NCI-H526 treated with DMSO at 0.1 percent for 48 hours (cell line): ENCODE results near the gene TRIM56.

Source experiments
- DNase-seq: peaks from one replicate; lab custom pipeline; 2025; lab: John Stamatoyannopoulos, UW

The TRIM56 gene

GRCh38 chr7:101133621-101134398 lies 48.5 kb downstream of the TRIM56 start:
- DNase-seq: no peak

DNA sequence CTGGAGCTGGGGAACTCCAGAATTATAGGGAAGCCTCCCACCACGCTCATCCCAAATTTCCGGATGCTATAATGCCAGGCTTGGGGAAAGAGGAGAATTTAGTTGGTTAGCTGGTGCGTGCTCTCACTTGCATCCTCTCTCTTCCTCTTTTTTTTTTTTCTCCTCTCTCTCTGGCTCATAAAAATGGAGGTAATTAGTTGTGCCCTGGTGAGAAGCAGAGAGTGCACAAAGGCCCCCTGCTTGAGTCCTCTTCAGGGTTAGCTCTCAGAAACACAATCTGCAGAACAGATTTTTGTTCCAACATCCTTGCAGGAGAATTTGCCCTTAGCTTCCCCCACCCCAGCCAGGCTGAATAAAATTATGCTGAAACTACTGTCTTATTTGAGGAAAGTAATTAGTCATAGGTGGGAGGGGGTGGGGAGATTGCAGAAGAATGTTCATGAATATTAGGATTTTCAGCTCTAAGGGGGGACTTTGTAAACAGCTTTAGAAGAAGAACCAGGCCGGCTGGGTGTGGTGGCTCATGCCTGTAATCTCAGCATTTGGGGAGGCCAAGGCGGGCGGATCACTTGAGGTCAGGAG lies 49.2 kb downstream of the TRIM56 start:
- DNase-seq: no peak

DNA sequence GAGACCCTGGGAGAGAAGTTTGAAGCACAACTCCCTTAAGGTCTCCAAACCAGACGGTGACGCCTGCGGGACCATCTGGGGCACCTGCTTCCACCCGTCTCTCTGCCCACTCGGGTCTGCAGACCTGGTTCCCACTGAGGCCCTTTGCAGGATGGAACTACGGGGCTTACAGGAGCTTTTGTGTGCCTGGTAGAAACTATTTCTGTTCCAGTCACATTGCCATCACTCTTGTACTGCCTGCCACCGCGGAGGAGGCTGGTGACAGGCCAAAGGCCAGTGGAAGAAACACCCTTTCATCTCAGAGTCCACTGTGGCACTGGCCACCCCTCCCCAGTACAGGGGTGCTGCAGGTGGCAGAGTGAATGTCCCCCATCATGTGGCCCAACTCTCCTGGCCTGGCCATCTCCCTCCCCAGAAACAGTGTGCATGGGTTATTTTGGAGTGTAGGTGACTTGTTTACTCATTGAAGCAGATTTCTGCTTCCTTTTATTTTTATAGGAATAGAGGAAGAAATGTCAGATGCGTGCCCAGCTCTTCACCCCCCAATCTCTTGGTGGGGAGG lies 52.5 kb downstream of the TRIM56 start:
- DNase-seq: no peak

GRCh38 chr7:101138213-101138870 lies 53.1 kb downstream of the TRIM56 start:
- DNase-seq: no peak

GRCh38 chr7:101140339-101140699 lies 55.0 kb downstream of the TRIM56 start:
- DNase-seq: no peak

GRCh38 chr7:101140746-101141382 lies 55.6 kb downstream of the TRIM56 start:
- DNase-seq: no peak
